ENCODE measurements around the gene MRPL36.

- no peak for TF ChIP-seq CTCF (IDR thresholded peaks at IDR 0.05)
- no peak for TF ChIP-seq POLR2AphosphoS5 (IDR thresholded peaks at IDR 0.05; ENCODE audit: low read depth, low read length)
Observed at GRCh38 chr5:1810581-1811101, 11.0 kb upstream of the MRPL36 start.
